Measurements from ENCODE around the gene ZNF341.
"Not testable (repeated sequence)": the region's sequence is repeated elsewhere in the genome, so short reads cannot be mapped to it uniquely, and the experiment has no call there.

Gene ZNF341

DNA sequence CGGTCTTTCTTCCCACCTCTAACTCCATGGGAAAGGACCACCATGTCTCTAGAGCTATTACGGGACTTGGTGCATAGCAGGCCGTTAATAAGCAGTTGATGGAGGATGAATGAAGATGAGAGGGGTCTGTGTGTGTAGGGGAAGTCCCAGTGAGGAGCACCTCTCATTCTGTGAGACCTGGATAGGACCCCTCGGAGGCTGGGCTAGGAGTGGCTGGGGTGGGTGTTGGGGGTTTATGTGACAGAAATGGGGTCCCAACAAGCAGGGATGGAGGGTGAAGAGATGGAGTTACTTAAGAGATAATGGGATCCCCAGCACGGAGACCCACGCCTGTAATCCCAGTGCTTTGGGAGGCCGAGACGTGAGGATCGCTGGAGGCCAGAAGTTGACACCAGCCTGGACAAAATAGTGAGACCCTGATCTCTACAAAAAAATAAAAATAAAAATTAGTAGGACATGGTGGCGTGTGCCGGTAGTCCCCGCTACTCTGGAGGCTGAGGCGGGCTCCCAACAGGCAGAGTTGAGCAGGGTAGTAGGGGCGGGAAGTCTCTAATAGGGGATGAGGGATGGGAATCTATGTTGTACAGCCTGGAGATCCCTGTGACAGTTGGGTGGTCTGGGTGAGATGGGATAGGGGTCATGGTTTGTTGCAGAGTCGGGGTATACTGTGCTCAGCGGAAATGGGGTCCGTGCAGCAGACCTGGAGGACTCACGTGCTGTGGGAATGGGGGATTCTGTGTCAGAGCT is 677 bp upstream of the ZNF341 start:
- no peak for DNase-seq

DNA sequence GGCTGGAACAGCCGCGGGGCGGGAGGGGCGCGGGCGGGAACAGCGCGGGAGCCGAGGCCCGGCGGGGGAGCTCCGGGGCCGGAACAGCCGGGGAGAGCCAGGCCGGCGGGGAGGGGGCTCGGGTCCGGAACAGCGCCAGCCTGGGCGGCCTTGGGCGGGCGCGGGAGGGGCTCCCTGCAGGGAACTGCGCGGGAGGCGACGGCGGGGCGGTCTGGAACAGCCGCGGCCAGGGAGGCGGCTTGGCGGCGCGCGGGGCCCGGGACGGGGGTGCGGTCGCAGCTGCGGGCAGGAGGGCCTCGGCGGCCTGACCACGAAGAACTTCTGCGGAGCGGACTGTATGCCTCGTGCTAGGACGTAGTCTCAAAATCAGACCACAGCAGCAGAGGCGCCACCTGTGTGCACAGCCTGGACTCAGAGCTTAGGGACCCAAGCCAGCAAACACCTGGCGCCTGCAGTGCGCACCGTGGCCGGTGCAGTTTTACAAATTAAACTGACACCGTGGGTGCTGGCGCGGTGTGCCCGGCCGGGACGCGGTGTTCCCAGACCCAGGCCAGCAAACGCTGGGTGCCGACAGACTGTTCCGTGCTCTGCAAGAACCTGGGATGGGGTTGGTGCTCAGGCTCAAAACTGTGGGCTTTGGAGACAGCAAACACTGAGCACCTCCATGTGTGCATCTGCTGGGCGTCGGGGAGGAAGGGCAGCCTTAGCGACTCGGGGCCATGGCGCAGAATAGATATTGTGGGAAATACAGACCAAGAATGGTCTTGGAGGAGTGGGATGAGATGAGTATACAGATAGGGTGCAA is 572 bp downstream of the ZNF341 start:
- peak; percentile 80 for DNase-seq

DNA sequence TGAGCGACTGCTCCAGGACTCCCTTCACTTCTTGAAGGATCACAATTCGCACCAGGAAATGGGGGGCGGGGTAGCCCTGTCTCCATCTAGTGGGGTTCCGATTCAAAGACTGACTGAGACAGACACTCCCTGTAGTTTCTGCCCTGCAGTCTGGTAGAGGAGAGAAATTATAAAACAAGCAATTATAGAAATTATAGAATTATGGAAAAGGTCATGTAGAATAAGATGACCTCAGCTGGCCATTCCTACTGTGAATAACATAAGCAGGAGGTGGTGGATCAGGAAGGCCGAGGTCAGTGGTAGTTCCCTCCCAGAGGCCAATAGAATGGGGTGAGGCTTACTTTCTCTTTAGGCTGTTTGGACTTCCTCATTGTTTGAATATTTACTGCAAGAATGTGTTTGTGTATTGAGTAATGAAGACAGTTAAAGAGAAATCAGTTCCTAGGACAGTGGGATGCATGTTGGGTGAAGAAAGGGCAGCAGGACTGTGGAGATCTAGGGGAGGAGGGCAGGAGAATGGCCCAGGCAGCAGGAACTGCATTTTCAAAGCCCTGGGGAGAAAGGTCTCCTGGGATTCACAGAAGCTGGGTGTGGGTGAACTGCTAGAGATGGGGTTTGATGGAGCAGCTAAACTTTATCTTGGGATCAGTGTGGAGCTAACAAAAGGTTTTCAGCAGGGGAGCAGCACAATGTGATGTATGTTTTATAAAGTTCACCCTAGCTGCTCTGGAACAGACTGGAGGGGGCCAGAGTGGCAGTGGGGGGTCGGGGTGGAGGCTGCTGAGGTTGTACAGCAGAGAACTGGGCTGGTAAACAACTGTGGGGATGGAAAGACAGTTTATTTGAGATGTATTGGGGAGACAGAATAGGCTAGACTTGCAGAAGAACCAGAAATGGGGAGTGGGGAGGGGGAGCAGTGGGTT is 2.1 kb downstream of the ZNF341 start:
- no peak for DNase-seq

DNA sequence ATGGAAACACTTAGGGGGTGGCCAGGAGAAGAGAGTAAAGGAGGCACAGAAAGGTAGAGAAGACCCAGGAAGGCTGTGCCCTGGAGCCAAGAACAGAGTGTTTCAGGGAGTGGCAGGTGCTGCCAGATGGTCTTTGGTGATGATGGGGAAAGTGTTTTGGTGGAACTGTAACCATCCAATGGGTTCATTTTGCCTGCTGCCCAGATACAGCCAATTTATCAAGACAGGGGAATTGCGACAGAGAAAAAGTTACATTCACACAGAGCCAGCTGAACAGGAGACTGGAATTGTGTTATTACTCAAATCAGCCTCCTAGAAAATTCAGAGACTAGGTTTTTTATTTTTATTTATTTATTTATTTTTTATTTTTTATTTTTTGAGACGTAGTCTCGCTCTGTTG is 5.2 kb downstream of the ZNF341 start:
- no peak for DNase-seq

DNA sequence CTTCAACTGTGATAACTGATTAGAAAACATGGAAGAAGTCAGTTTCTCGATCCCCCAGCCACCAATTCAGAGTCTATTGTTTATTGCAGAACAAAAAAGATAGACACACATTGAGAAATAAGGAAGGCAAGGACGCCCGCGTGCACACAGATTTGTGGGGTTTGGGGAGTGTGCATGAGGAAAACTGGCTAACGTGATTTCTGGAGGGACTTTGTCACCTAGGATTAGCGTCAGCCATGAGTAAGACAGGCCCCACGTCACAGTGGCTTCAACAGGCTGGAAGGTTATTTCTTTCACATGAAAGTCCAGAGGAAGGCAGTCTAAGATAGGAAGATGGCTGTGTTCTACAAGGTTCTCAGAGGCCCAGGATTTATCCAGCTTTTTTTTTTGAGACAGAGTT is 7.7 kb downstream of the ZNF341 start:
- no peak for DNase-seq

DNA sequence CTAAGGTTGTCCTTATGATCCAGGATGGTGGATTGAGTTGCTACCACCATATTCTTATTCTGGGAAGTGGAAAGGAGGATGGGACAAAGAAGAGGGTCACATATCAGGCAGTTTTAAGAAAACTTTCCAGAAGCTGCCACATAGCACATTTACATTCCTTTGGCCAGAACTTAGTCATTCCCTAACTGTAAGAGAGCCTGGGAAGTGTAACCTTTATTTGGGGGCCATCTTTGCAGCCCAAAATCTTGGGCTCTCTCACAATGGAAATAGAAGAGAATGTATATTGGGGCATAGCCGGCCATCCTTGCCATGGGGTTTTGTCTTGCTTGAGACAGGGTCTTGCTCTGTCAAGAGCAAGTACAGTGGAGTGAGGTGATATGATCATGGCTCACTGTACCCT is 8.4 kb downstream of the ZNF341 start:
- no peak for DNase-seq

DNA sequence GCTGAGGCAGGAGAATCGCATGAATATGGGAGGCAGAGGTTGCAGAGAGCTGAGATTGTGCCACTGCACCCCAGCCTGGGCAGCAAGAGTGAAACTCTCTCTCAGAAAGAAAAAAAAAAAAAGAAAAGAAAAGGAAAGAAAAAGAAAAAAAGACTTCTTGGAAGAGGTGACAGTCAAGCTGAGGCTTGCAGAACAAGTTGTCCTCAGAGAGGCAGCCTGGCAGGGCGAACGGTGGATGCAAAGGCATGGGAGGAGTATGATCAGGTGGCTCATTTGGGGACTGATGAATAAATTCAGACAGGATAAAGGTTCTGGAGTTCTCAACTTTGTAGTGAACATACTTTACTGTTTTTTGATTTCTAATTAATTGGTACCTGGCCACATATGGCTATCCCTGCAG is 12.4 kb downstream of the ZNF341 start:
- no peak for DNase-seq

DNA sequence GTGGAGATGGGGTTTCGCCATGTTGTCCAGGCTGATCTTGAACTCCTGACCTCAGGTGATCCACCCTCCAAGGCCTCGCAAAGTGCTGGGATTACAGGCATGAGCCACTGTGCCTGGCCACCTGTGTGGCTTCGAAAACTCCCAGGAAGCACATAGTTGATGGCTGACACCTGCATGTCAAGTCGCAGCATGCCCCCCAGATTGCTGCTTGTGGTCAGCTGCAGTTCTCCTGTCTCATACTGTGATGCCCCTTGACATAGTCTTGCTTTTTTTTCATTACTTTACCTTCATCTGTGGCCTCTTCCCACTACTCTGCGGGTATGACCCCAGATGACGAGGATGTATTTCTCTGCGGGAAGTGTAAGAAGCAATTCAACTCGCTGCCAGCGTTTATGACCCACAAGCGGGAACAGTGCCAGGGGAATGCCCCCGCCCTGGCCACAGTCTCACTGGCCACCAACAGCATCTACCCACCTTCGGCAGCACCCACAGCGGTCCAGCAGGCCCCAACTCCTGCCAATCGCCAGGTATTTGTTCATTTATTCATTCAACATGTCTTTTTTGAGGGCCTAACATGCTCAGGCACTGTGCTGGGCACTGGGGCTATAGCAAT is 13.1 kb downstream of the ZNF341 start:
- no peak for DNase-seq

DNA sequence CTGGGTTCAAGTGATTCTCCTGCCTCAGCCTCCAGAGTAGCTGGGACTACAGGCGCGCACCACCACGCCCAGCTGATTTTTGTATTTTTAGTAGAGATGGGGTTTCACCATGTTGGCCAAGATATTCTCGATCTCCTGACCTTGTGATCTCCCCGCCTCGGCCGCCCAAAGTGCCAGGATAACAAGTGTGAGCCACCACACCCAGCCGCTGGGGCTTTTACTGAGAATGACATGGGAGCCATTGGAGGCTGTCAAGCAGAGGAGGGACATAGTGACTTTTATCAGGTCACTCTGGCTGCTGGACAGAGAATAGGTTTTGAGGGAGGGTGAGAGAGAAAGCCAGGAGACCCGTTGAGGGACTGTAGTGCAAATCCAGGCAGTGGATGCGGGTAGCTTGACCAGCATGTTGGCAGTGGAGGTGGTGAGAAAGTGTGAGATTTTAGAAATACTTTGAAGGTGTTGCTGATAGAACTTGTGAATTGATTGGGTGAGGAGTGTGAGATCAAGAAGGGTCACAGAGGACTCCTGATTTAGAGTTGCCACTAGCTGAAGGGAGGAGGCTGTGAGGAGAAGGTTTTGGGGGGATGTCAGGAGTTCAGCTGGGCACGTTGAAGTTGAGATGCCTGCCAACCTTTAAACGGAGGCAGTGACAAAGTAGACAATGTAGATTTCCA is 14.7 kb downstream of the ZNF341 start:
- DNase-seq, result no peak

DNA sequence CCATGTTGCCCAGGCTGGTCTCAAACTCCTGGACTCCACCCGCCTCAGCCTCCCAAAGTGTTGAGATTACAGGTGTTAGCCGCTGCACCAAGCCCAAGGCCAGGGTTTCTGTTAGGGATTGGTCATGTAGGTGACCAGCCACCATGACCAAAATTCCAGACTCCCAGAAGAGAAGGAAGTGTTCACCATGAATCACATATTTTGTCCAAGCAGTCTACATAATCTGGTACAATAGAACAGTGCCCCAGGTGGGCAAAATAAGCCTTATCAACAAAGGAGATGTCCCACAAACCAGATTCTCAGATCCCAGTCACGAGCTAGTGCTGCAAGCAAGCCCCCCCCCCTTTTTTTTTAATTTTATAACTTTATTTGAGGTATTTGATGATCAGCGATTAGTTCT is 20.0 kb downstream of the ZNF341 start:
- no peak for DNase-seq

DNA sequence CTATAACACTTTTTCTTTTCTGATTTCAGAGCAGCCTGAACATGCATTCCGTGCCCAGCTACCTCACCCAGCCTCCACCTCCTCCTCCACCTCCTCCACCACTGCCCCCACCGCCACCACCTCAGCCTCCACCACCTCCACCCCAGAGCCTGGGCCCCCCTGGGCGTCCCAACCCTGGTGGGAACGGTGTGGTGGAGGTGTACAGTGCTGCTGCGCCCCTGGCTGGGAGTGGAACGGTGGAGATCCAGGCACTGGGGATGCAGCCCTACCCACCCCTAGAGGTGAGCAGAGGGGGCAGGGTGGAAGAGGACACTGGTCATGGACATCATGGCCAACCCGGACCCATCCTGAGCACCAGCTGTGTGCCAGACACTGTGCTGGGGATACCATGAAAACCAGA is 21.3 kb downstream of the ZNF341 start:
- DNase-seq, result no peak

DNA sequence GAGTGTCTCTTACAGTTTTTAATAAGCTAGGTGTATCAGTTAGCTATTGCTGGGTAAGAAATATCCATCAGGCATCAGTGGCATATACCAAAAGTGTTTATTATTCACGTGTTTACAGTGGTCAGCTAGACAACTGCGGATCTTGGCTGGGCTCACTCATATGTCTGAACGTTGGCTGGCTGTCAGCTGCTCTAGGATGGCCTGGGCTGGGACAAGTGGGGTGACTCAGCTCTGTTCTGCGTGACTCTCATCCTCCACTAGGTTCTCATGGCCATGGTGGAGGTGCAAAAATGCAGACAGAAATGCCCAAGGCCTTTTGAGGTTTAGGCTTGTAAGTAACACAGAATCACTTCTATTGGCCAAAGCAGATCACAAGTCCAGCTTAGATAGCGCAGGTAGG is 22.0 kb downstream of the ZNF341 start:
- no peak for DNase-seq

DNA sequence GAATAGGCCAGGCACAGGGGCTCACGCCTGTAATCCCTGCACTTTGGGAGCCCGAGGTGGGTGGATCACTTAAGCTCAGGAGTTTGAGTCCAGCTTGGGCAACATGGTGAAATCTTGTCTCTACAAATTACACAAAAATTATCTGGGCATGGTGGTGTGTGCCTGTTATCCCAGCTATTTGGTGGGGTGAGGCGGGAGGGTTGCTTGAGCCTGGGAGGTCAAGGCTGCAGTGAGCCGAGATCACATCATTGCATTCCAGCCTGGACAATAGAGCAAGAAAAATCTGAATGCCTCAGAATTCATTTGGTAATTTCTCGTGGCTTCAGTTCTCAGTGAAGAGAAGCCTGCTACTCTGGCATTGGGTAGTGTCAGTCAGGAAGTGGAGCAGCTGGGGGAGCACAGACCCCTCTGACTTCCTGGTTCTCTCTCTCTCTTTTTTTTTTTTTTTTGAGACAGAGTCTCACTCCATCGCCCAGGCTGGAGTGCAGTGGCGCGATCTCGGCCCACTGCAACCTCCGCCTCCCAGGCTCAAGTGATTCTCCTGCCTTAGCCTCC is 24.2 kb downstream of the ZNF341 start:
- DNase-seq, result not testable (repeated sequence)

DNA sequence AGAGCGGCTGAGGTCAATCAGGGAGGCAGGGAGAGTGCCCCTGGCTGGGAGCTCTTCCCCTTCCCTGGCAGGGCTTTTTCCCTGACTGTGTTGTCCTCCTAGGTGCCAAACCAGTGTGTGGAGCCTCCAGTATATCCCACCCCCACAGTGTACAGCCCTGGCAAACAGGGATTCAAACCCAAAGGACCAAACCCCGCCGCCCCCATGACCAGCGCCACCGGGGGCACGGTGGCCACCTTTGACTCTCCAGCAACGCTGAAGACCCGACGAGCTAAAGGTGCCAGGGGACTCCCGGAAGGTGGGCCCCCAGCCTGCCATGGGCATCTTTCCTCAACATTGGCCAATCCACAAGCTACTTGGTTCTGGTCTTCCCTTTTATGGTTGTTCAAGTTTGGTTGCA is 25.2 kb downstream of the ZNF341 start:
- no peak for DNase-seq

DNA sequence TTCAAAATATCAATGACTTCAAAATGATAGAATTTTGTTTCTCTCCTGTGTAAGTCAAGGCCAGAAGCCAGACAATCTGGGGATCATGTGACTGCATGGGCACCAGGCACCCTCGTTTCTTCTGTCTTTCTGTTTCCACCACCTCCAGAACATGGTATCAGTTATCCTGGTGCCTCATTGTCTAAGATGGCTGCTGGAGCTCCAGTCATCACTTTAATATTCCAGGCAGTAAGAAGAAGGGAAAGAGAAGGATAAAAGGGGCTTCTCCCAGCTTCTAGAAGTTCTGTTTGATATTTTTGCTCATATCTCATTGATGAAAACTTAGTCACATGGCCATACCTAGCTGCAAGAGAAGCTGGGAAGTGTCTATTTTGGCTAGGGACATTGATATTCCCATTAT is 25.7 kb downstream of the ZNF341 start:
- no peak for DNase-seq

DNA sequence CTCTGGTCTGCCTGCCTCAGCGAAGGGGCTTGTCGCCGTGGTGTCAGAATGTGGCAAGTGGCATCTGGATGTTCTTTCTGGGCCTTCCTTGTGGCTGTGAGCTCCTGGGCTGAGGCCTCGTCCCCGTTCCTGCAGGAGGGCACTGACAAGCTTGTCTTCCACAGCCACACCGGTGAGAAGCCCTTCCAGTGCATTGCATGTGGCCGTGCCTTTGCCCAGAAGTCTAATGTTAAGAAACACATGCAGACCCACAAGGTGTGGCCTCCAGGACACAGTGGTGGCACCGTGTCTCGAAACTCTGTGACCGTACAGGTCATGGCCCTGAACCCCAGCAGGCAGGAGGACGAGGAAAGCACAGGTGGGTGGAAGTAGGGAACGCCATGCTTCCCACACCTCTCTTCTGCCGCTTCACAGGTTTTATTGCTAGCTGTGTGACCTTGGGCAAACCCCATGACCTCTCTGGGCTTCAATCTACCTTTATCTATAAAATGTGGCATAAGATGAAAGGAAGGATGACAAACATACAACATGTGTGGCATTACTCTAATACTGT is 30.0 kb downstream of the ZNF341 start:
- DNase-seq, result no peak

DNA sequence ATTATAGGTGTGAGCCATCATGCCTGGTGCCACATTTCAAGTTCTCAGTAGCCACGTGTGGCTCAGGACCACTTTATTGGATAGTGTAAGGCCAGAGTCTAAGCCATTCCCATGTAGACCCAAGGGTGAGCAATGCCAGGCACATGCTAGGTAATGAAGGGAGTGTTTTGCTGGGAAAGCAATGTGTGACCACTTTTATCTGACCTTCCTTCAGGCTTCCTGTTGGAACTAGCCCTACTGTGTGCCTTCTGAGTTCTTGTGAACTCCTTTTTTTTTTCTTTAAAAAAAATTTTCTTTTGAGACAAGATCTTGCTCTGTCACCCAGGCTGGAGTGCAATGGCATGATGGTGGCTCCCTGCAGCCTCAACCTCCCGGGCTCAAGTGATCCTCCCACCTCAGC is 33.3 kb downstream of the ZNF341 start:
- DNase-seq, result no peak

DNA sequence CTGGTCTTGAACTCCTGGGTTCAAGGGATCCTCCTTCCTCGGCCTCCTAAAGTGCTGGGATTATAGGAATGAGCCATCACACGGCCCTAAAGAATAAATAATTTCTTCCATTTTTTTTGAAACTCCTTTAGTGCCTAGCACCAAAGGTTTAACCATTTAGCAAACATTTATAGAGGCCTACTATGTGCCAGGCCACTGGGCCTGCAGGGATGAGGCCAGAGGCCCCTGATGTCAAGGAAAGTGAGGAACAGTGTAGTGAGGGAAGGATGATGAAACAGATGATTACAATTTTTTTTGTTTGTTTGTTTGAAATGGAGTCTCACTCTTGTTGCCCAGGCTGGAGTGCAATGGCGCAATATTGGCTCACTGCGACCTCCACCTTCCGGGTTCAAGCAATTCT is 33.8 kb downstream of the ZNF341 start:
- DNase-seq, result no peak

DNA sequence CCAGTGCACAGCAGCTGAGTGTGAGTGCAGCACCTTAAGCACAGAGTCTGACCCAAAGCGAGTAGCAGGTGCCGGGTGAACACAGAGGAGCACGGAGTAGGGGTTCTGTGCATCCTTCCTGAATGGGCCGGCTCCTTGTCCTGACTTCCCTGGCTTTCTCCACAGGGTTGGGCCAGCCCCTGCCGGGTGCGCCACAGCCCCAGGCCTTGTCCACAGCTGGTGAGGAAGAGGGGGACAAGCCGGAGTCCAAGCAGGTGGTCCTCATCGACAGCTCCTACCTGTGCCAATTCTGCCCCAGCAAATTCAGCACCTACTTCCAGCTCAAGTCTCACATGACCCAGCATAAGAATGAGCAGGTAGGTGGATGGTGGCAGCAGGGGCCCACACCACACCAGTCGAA is 34.9 kb downstream of the ZNF341 start:
- no peak for DNase-seq

DNA sequence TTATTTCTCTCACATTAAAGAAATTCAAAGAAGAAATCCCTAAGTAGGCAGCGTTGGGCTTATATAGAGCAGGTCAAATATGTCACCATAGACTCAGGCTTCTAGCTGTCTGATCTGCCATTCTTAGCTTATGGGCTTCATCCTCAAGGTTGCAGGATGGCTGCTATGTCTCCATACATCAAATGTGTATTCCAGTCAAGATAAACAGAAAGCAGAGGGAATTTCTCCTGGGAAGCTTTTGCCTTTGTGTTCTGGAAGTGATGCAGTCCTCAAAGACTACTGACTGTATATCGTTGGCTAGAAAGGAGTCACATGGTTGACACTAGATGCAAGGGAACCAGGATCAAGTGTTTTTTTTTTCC is 36.0 kb downstream of the ZNF341 start:
- no peak for DNase-seq

DNA sequence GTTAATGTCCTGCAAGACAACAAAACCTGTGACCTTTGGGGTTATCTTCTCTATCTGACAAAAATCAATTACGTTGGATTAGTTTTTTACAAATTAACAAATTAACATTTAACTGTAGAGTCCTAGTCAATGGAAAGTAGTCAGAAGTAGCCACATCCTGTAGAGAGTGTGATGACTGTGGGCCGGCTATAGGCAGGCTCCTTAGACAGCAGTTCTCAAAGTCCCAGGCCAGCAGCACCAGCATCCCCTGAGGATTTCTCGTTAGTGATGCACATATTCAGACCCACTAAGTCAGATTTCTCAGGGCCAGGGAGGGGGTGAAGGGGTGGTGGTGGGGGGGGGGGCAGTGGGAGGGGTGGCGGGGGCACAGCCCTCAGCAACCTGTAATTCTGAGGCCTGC is 37.2 kb downstream of the ZNF341 start:
- no peak for DNase-seq

DNA sequence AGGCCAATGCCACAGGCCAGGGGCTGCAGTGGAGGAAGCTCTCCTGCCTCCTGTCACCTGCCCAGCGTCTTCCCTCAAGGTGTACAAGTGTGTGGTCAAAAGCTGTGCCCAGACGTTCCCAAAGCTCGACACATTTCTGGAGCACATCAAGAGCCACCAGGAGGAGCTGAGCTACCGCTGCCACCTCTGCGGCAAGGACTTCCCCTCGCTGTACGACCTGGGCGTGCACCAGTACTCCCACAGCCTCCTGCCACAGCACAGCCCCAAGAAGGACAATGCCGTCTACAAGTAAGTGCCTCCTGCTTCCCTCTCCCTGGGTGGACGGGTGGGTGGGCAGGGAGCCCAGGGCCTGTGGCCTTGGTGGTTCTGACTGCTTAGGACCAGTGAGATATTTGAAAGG is 38.2 kb downstream of the ZNF341 start:
- no peak for DNase-seq

Data from NK-92 treated with Interleukin-12 subunit alpha and Interleukin-12 subunit beta, amount 100 ng/mL, for 24 hours (cell line).